ENCODE data around the gene ABHD8. TPM values are rescaled to one million over a fixed set of nuclear protein-coding genes. Genes with fewer than 3 reads are reported as not detected.
A peak's percentile ranks its signal among the peaks of the same experiment; 100 is the strongest.

Gene ABHD8
- total and polyA plus RNA-seq, 12 donors: 2.3 to 60.0 (median 35.8) TPM

- Histone ChIP-seq H3K27ac (peak overlapping the region in 2 of 5 donors; percentile 17 to 58), H3K4me3 (peak overlapping the region in 1 of 4 donors; percentile 25), H3K4me1 (replicated peaks in 1 of 2) (peaks cover 0 to 26% of the 10 kb centered on the region in 2 donors), H3K36me3 (replicated peaks in 1 of 2) (no peaks in the 10 kb centered on the region), H3K9me3 (replicated peaks in 1 of 3) (no peaks in the 10 kb centered on the region), H3K27me3 (no peaks in the 10 kb centered on the region)
- TF ChIP-seq CTCF (IDR thresholded peaks at IDR 0.05): no peak
- no peak for TF ChIP-seq POLR2A (IDR thresholded peaks at IDR 0.05)
- intact Hi-C loops (cut with DNase I): loop anchor here in 1 of 2 donors (5.0 kb wide), 1 partner anchor 39 kb away; no protein-coding TSS in a partner anchor
- WGBS, 4 donors: 0 to 4% (median 0%) methylated on average over 5 to 12 of the region's 12 CpGs
- DNase-seq: peak; percentile 50 to 85 (median 71)
Measured at GRCh38 chr19:17348700-17349099, 45.5 kb upstream of the ABHD8 start.

- DNase-seq: no peak
- H3K4me1 ChIP-seq (replicated peaks in 1 of 2): peaks cover 0 to 26% of the 10 kb centered on the region in 2 donors
- H3K27ac ChIP-seq: peak overlapping the region in 2 of 5 donors; percentile 57 to 58
- intact Hi-C loops (cut with DNase I): loop anchor here in 1 of 2 donors (5.0 kb wide), 1 partner anchor 39 kb away; no protein-coding TSS in a partner anchor
- H3K4me3 ChIP-seq: no peak overlapping the region
- H3K36me3 ChIP-seq (replicated peaks in 1 of 2): no peaks in the 10 kb centered on the region
- TF ChIP-seq CTCF (IDR thresholded peaks at IDR 0.05): no peak
- TF ChIP-seq POLR2A (IDR thresholded peaks at IDR 0.05): no peak
- H3K27me3 ChIP-seq: no peaks in the 10 kb centered on the region
- 56 to 72% (median 58%) methylated on average over 2 of the region's 2 CpGs for WGBS, 4 donors
- no peaks in the 10 kb centered on the region for H3K9me3 ChIP-seq (replicated peaks in 1 of 3)
Measured at GRCh38 chr19:17347877-17348276, 44.7 kb upstream of the ABHD8 start.

- Histone ChIP-seq H3K4me3 (no peak overlapping the region), H3K4me1 (replicated peaks in 1 of 2) (peaks cover 0 to 26% of the 10 kb centered on the region in 2 donors), H3K27ac (peak overlapping the region in 2 of 5 donors; percentile 57 to 58), H3K36me3 (replicated peaks in 1 of 2) (no peaks in the 10 kb centered on the region), H3K9me3 (replicated peaks in 1 of 3) (no peaks in the 10 kb centered on the region), H3K27me3 (no peaks in the 10 kb centered on the region)
- intact Hi-C loops (cut with DNase I): loop anchor here in 1 of 2 donors (5.0 kb wide), 1 partner anchor 40 kb away; no protein-coding TSS in a partner anchor
- 10 to 18% (median 14%) methylated on average over 6 of the region's 6 CpGs for WGBS, 4 donors
- TF ChIP-seq CTCF (IDR thresholded peaks at IDR 0.05) (no peak), POLR2A (IDR thresholded peaks at IDR 0.05) (no peak)
- DNase-seq: peak in 3 of 7 donors; percentile 40 to 75 (median 57)
Measured at GRCh38 chr19:17347361-17347760, 44.1 kb upstream of the ABHD8 start.

- DNase-seq: peak in 6 of 7 donors; percentile 68 to 89 (median 76)
- H3K9me3 ChIP-seq (replicated peaks in 1 of 3): no peaks in the 10 kb centered on the region
- no peaks in the 10 kb centered on the region for H3K27me3 ChIP-seq
- WGBS, 4 donors: 13 to 16% (median 13%) methylated on average over 16 to 24 of the region's 24 CpGs
- no peaks in the 10 kb centered on the region for H3K36me3 ChIP-seq (replicated peaks in 1 of 2)
- intact Hi-C loops (cut with DNase I): loop anchor here in 1 of 2 donors (5.0 kb wide), 1 partner anchor 41 kb away; no protein-coding TSS in a partner anchor
- H3K4me3 ChIP-seq: no peak overlapping the region
- TF ChIP-seq CTCF (IDR thresholded peaks at IDR 0.05) (peak; percentile 90 to 96 (median 94)), POLR2A (IDR thresholded peaks at IDR 0.05) (no peak)
- H3K4me1 ChIP-seq (replicated peaks in 1 of 2): peaks cover 2 to 26% of the 10 kb centered on the region in 2 donors
- no peak overlapping the region for H3K27ac ChIP-seq
Measured at GRCh38 chr19:17346109-17346671, 43.0 kb upstream of the ABHD8 start.

All from adrenal gland (tissue), 12 donors.